Ishikawa (cell line): ENCODE results near the gene ZDHHC1.

Experiments used
- CEBPB ChIP-seq: IDR thresholded peaks from 2 replicates; pipeline ENCODE4 v1.6.1; 2012
- EP300 ChIP-seq: IDR thresholded peaks from 2 replicates; pipeline ENCODE4 v1.6.1; 2012; ENCODE audit warnings: borderline replicate concordance
- FOXM1 ChIP-seq: IDR thresholded peaks from 2 replicates; pipeline ENCODE4 v1.6.1; 2012; ENCODE audit warnings: low read depth, borderline replicate concordance
- TAF1 ChIP-seq: IDR thresholded peaks from 2 replicates; pipeline ENCODE4 v1.6.1; 2012; ENCODE audit warnings: low read depth, mild to moderate bottlenecking
- YY1 ChIP-seq: IDR thresholded peaks from 2 replicates; pipeline ENCODE4 v1.6.1; 2012; ENCODE audit warnings: low read depth
- ZBTB7A ChIP-seq: IDR thresholded peaks from 2 replicates; pipeline ENCODE4 v1.6.1; 2012; ENCODE audit warnings: low read depth
- TF ChIP-seq, protein P1 (sequence below): IDR thresholded peaks from 2 replicates; pipeline ENCODE4 v1.6.1; 2012
- TF ChIP-seq, protein P2 (sequence below): IDR thresholded peaks from 2 replicates; pipeline ENCODE4 v1.6.1; 2012; ENCODE audit warnings: low read depth, mild to moderate bottlenecking

- TF ChIP-seq FOXM1 (no peak), ZBTB7A (no peak), EP300 (no peak), CEBPB (no peak), TAF1 (no peak; the same call in 1 of the 2 replicates), YY1 (no peak)
- TF ChIP-seq, protein P1, sequence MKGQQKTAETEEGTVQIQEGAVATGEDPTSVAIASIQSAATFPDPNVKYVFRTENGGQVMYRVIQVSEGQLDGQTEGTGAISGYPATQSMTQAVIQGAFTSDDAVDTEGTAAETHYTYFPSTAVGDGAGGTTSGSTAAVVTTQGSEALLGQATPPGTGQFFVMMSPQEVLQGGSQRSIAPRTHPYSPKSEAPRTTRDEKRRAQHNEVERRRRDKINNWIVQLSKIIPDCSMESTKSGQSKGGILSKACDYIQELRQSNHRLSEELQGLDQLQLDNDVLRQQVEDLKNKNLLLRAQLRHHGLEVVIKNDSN = no peak
- TF ChIP-seq, protein P2, sequence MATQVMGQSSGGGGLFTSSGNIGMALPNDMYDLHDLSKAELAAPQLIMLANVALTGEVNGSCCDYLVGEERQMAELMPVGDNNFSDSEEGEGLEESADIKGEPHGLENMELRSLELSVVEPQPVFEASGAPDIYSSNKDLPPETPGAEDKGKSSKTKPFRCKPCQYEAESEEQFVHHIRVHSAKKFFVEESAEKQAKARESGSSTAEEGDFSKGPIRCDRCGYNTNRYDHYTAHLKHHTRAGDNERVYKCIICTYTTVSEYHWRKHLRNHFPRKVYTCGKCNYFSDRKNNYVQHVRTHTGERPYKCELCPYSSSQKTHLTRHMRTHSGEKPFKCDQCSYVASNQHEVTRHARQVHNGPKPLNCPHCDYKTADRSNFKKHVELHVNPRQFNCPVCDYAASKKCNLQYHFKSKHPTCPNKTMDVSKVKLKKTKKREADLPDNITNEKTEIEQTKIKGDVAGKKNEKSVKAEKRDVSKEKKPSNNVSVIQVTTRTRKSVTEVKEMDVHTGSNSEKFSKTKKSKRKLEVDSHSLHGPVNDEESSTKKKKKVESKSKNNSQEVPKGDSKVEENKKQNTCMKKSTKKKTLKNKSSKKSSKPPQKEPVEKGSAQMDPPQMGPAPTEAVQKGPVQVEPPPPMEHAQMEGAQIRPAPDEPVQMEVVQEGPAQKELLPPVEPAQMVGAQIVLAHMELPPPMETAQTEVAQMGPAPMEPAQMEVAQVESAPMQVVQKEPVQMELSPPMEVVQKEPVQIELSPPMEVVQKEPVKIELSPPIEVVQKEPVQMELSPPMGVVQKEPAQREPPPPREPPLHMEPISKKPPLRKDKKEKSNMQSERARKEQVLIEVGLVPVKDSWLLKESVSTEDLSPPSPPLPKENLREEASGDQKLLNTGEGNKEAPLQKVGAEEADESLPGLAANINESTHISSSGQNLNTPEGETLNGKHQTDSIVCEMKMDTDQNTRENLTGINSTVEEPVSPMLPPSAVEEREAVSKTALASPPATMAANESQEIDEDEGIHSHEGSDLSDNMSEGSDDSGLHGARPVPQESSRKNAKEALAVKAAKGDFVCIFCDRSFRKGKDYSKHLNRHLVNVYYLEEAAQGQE = no peak
These were observed 23.0 kb downstream of the ZDHHC1 start, which contains the start of gene TPPP3 for GRCh38 chr16:67393111-67393787.
